ENCODE measurements around the gene SLC17A9. TPM values are rescaled to one million over a fixed set of nuclear protein-coding genes. Genes with fewer than 3 reads are reported as not detected.

The SLC17A9 gene
- total and polyA plus RNA-seq, 2 experiments from 2014 or later: 32.0 to 39.3 TPM

GRCh38 chr20:62983210-62983609 is 30.7 kb downstream of the SLC17A9 start:
- Mint-ChIP-seq H3K9me3 (no peaks in the 10 kb centered on the region), H3K27ac (no peak overlapping the region), H3K4me3 (no peak overlapping the region), H3K36me3 (ENCODE audit: low read depth) (no peaks in the 10 kb centered on the region), H3K4me1 (peaks cover 43% of the 10 kb centered on the region), H3K27me3 (ENCODE audit: insufficient read depth, low read depth, poor library complexity) (peaks cover 8% of the 10 kb centered on the region)
- Histone ChIP-seq H3K4me2 (no peak overlapping the region), H2AFZ (no peak overlapping the region), H3K79me2 (replicated peaks; ENCODE audit: insufficient read depth) (no peaks in the 10 kb centered on the region), H4K20me1 (replicated peaks; ENCODE audit: insufficient read depth) (no peaks in the 10 kb centered on the region), H3K9me2 (ENCODE audit: insufficient read depth) (no peaks in the 10 kb centered on the region), H3K4me3 (no peak overlapping the region), H3F3A (replicated peaks; ENCODE audit: low read depth) (0 out of 2 replicates have a peak, but pooled peaks cover 7% of the 10 kb centered on the region), H3K4me1 (ENCODE audit: insufficient read depth) (peaks cover 39% of the 10 kb centered on the region), H3K27ac (ENCODE audit: low read depth) (no peak overlapping the region), H3K27me3 (ENCODE audit: insufficient read depth) (no peaks in the 10 kb centered on the region), H3K36me3 (ENCODE audit: insufficient read depth) (no peaks in the 10 kb centered on the region)
- no peak for TF ChIP-seq POLR2AphosphoS5 (IDR thresholded peaks at IDR 0.05; ENCODE audit: low read depth)
- TF ChIP-seq ETS1 (IDR thresholded peaks at IDR 0.05): no peak
- TF ChIP-seq NANOG (IDR thresholded peaks at IDR 0.05; ENCODE audit: borderline replicate concordance): no peak
- no peak for TF ChIP-seq EZH2 (IDR thresholded peaks at IDR 0.05; ENCODE audit: low read depth, unreplicated experiment)
- no peak for TF ChIP-seq ZNF331 (CRISPR knock-in tag; IDR thresholded peaks at IDR 0.05; ENCODE audit: low read depth)
- ATAC-seq: no peak
- no peak for DNase-seq (ENCODE audit: low spot score)

- no peak overlapping the region; the same call in 2 of the 3 replicates for H3K4me3 Mint-ChIP-seq
- Histone ChIP-seq H3K4me3 (no peak overlapping the region), H3K4me2 (no peak overlapping the region), H2AFZ (no peak overlapping the region), H3K79me2 (replicated peaks; ENCODE audit: insufficient read depth) (no peaks in the 10 kb centered on the region), H3K9me2 (ENCODE audit: insufficient read depth) (no peaks in the 10 kb centered on the region), H3F3A (replicated peaks; ENCODE audit: low read depth) (0 out of 2 replicates have a peak, but pooled peaks cover 4% of the 10 kb centered on the region), H3K4me1 (ENCODE audit: insufficient read depth) (peaks cover 23% of the 10 kb centered on the region), H3K27me3 (ENCODE audit: insufficient read depth) (no peaks in the 10 kb centered on the region), H3K27ac (ENCODE audit: low read depth) (no peak overlapping the region), H3K36me3 (ENCODE audit: insufficient read depth) (no peaks in the 10 kb centered on the region), H4K20me1 (replicated peaks; ENCODE audit: insufficient read depth) (no peaks in the 10 kb centered on the region)
- H3K4me1 Mint-ChIP-seq: peaks cover 35% of the 10 kb centered on the region
- no peaks in the 10 kb centered on the region for H3K9me3 Mint-ChIP-seq
- H3K27ac Mint-ChIP-seq: no peak overlapping the region
- no peaks in the 10 kb centered on the region for H3K36me3 Mint-ChIP-seq (ENCODE audit: low read depth)
- ATAC-seq: no peak
- DNase-seq (ENCODE audit: low spot score): no peak
- H3K27me3 Mint-ChIP-seq (ENCODE audit: insufficient read depth, low read depth, poor library complexity): peaks cover 10% of the 10 kb centered on the region
- TF ChIP-seq EZH2phosphoT487 (IDR thresholded peaks at IDR 0.05; ENCODE audit: unreplicated experiment) (no peak), ETS1 (IDR thresholded peaks at IDR 0.05) (no peak), ZNF114 (CRISPR knock-in tag; IDR thresholded peaks at IDR 0.05) (no peak), NANOG (IDR thresholded peaks at IDR 0.05; ENCODE audit: borderline replicate concordance) (no peak), JUNB (IDR thresholded peaks at IDR 0.05; ENCODE audit: unreplicated experiment) (no peak)
- TF ChIP-seq, protein P1, sequence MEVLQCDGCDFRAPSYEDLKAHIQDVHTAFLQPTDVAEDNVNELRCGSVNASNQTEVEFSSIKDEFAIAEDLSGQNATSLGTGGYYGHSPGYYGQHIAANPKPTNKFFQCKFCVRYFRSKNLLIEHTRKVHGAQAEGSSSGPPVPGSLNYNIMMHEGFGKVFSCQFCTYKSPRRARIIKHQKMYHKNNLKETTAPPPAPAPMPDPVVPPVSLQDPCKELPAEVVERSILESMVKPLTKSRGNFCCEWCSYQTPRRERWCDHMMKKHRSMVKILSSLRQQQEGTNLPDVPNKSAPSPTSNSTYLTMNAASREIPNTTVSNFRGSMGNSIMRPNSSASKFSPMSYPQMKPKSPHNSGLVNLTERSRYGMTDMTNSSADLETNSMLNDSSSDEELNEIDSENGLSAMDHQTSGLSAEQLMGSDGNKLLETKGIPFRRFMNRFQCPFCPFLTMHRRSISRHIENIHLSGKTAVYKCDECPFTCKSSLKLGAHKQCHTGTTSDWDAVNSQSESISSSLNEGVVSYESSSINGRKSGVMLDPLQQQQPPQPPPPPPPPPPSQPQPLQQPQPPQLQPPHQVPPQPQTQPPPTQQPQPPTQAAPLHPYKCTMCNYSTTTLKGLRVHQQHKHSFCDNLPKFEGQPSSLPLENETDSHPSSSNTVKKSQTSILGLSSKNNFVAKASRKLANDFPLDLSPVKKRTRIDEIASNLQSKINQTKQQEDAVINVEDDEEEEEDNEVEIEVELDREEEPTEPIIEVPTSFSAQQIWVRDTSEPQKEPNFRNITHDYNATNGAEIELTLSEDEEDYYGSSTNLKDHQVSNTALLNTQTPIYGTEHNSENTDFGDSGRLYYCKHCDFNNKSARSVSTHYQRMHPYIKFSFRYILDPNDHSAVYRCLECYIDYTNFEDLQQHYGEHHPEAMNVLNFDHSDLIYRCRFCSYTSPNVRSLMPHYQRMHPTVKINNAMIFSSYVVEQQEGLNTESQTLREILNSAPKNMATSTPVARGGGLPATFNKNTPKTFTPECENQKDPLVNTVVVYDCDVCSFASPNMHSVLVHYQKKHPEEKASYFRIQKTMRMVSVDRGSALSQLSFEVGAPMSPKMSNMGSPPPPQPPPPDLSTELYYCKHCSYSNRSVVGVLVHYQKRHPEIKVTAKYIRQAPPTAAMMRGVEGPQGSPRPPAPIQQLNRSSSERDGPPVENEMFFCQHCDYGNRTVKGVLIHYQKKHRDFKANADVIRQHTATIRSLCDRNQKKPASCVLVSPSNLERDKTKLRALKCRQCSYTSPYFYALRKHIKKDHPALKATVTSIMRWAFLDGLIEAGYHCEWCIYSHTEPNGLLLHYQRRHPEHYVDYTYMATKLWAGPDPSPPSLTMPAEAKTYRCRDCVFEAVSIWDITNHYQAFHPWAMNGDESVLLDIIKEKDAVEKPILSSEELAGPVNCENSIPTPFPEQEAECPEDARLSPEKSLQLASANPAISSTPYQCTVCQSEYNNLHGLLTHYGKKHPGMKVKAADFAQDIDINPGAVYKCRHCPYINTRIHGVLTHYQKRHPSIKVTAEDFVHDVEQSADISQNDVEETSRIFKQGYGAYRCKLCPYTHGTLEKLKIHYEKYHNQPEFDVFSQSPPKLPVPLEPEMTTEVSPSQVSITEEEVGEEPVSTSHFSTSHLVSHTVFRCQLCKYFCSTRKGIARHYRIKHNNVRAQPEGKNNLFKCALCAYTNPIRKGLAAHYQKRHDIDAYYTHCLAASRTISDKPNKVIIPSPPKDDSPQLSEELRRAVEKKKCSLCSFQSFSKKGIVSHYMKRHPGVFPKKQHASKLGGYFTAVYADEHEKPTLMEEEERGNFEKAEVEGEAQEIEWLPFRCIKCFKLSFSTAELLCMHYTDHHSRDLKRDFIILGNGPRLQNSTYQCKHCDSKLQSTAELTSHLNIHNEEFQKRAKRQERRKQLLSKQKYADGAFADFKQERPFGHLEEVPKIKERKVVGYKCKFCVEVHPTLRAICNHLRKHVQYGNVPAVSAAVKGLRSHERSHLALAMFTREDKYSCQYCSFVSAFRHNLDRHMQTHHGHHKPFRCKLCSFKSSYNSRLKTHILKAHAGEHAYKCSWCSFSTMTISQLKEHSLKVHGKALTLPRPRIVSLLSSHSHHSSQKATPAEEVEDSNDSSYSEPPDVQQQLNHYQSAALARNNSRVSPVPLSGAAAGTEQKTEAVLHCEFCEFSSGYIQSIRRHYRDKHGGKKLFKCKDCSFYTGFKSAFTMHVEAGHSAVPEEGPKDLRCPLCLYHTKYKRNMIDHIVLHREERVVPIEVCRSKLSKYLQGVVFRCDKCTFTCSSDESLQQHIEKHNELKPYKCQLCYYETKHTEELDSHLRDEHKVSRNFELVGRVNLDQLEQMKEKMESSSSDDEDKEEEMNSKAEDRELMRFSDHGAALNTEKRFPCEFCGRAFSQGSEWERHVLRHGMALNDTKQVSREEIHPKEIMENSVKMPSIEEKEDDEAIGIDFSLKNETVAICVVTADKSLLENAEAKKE (CRISPR knock-in tag; IDR thresholded peaks at IDR 0.05): no peak
These were observed 32.3 kb downstream of the SLC17A9 start for GRCh38 chr20:62984666-62985443.
